Endothelial cell (in vitro differentiated cells): ENCODE results near the gene NSMF. TPM values are rescaled to one million over a fixed set of nuclear protein-coding genes. Genes with fewer than 3 reads are reported as not detected.

Source experiments
- DNase-seq: peaks from one replicate; pipeline ENCODE4 v3.0.0; 2021; ENCODE audit warnings: low spot score
- H3K27ac Mint-ChIP-seq: one replicate; pipeline ENCODE4 v1.8.0; 2021; ENCODE audit warnings: mixed read lengths, inconsistent platforms; ENCODE audit not compliant: unreplicated experiment
- H3K27me3 Mint-ChIP-seq: one replicate; pipeline ENCODE4 v1.8.0; 2021; ENCODE audit warnings: mild to moderate bottlenecking, moderate library complexity, mixed read lengths, inconsistent platforms; ENCODE audit not compliant: unreplicated experiment
- H3K36me3 Mint-ChIP-seq: one replicate; pipeline ENCODE4 v1.8.0; 2021; ENCODE audit warnings: mild to moderate bottlenecking, low read depth, mixed read lengths, inconsistent platforms; ENCODE audit not compliant: unreplicated experiment
- H3K4me1 Mint-ChIP-seq: one replicate; pipeline ENCODE4 v1.8.0; 2021; ENCODE audit warnings: mild to moderate bottlenecking, mixed read lengths, inconsistent platforms; ENCODE audit not compliant: unreplicated experiment
- H3K4me3 Mint-ChIP-seq: one replicate; pipeline ENCODE4 v1.8.0; 2021; ENCODE audit warnings: mild to moderate bottlenecking, mixed read lengths, inconsistent platforms; ENCODE audit not compliant: unreplicated experiment
- H3K9me3 Mint-ChIP-seq: one replicate; pipeline ENCODE4 v1.8.0; 2021; ENCODE audit warnings: mixed read lengths, inconsistent platforms; ENCODE audit not compliant: unreplicated experiment
- total RNA-seq: library from RNA; stranded (reverse); fragmentation: NEBNext Ultra II Directional; extraction: Animal tissue kit (Norgen Biotek cat#: 25700); gene quantifications from one replicate; pipeline ENCODE4 v1.2.1, GENCODE V29; 2021; ENCODE audit not compliant: unreplicated experiment
- TF ChIP-seq, protein P1 (sequence below): fragments of 200-600 bp; sonication (generic); IDR thresholded peaks from one replicate; pipeline ENCODE4 v1.5.0; 2021; ENCODE audit warnings: antibody characterized with exemption; ENCODE audit not compliant: unreplicated experiment

The NSMF gene
- total RNA-seq, 1 donor from 2014 or later = 43.0 TPM

- no peak overlapping the region for H3K4me3 Mint-ChIP-seq
- H3K27ac Mint-ChIP-seq = no peak overlapping the region
- TF ChIP-seq, protein P1, sequence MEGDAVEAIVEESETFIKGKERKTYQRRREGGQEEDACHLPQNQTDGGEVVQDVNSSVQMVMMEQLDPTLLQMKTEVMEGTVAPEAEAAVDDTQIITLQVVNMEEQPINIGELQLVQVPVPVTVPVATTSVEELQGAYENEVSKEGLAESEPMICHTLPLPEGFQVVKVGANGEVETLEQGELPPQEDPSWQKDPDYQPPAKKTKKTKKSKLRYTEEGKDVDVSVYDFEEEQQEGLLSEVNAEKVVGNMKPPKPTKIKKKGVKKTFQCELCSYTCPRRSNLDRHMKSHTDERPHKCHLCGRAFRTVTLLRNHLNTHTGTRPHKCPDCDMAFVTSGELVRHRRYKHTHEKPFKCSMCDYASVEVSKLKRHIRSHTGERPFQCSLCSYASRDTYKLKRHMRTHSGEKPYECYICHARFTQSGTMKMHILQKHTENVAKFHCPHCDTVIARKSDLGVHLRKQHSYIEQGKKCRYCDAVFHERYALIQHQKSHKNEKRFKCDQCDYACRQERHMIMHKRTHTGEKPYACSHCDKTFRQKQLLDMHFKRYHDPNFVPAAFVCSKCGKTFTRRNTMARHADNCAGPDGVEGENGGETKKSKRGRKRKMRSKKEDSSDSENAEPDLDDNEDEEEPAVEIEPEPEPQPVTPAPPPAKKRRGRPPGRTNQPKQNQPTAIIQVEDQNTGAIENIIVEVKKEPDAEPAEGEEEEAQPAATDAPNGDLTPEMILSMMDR = no peak
- no peaks in the 10 kb centered on the region for H3K36me3 Mint-ChIP-seq
- DNase-seq = peak; percentile 4
- H3K27me3 Mint-ChIP-seq = peaks cover 3% of the 10 kb centered on the region
- H3K4me1 Mint-ChIP-seq = no peaks in the 10 kb centered on the region
- H3K9me3 Mint-ChIP-seq = no peaks in the 10 kb centered on the region
These were observed 1.5 kb upstream of the NSMF start for GRCh38 chr9:137460363-137461315.

DNA sequence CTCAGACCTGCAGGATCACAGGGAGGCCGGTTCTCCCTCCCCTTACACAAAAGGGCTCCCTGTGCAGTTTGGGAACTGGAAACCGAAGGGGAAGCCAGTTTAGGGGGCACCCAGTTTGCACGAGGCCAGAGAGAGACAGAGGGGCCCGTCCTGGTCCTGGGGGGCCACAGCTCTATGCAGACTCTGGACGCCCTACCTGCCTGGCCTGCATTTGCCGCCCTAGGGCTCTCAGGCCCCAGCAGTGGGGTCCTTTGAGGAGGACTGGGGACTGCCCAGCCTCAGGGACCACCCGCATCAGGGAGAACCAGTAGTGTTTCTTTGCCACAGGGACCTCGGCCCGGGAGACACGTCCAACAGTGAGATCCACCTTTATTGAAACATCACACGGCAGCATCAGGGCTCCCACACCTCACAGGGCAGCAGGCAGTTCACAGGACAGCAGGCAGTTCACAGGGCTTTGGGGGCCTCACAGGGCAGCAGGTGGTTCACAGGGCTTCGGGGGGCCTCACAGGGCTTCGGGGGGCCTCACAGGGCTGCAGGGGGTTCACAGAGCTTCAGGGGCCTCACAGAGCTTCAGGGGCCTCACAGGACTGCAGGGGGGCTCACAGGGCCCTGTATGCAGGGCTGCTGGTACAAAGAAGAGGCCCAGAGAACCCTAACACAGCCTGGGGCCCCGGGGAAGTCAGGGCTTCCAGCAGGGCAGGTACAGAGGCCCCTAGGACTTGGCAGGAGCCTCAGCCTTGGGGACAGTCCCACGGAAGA lies 648 bp upstream of the NSMF start:
- Mint-ChIP-seq H3K27me3 (peaks cover 3% of the 10 kb centered on the region), H3K4me1 (no peaks in the 10 kb centered on the region), H3K4me3 (peak overlapping the region; percentile 21), H3K27ac (no peak overlapping the region), H3K9me3 (no peaks in the 10 kb centered on the region), H3K36me3 (no peaks in the 10 kb centered on the region)
- no peak for DNase-seq
- TF ChIP-seq, protein P1 = no peak

DNA sequence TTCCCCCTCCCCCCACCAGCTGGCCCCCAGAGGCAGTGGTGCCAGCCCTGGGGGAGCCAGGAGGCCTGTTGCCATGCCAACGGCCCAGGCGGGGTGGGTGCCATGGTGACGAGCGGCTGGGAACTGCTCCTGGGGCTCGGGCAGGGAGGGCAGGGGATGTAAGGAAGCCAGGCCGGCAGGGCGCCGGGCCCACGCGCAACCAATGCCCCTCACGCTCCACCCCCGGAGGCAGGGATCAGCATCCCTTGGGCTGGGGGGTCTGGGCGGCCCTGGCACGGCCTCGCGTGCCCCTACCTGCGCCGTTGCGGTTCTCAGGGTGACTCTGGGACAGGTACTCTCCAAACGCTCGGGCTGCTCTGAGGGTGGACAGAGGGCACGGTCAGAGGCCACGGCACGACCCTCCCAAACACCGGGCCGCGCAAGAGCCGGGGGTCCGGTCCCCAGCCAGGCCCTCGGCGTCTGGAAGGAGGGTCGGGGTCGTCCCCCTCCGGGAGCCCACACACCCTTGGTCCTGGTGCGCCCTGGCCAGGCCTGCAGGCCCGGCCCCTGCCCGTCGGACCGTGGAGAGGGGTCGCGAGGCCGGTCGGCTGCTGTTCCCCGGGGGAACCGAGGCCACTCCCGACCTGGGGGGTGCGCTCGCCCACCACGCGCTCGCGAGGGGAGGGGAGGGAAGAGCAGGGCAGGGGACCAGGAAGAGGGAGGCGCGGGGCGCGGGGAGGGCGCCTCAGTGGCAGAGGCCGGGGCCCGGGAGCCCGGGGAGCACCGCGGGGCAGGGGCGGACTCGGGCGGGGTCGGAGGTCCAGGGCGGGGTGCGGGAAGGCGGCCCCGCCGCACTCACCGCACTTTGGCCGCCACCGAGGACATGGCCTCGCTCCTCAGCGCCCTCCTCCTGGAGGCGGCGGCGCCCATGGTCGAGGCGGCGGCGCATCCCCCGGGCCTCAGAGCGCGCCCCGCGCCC lies 661 bp downstream of the NSMF start:
- TF ChIP-seq, protein P1 = no peak
- Mint-ChIP-seq H3K36me3 (no peaks in the 10 kb centered on the region), H3K9me3 (no peaks in the 10 kb centered on the region), H3K4me1 (no peaks in the 10 kb centered on the region), H3K4me3 (no peak overlapping the region), H3K27me3 (peaks cover 3% of the 10 kb centered on the region), H3K27ac (no peak overlapping the region)
- peak; percentile 23 for DNase-seq

DNA sequence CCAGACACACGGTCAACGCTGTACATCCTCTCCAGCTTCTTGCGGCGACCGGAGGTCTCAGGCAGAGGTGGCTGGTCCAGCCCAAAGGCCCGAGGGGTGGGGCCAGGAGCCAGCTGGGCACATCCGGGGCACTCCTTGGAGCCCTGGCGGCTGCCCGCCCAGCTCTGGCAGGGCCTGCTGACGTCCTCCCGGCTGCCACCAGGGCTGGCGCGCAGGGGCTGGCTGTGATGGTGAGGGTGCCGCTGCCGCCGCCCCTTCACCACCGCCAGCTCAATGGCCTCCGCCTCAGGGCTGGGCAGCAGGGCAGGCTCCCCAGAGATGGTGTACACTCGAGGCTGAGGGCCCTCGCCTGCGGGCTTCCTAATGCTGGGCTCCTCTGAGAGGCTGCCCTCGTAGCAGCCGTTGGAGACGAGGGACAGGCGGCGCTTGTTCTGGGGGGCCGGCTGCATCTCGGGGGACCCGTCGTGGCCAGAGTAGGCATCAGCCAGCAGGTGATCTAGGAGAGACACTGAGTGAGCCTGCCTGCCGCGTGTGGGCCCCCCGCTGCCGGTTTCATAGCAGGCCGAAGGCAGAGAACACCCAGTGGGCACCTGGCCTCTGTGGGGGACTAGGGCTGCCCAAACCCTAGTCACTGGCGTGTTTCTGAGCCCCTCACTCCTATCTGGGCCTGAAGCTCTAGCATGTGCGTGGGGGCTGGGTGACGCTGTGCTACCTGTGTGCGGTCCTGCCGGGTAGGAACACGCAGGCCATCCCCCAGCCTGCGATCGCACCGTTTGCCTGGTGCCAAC lies 1.5 kb downstream of the NSMF start:
- no peak overlapping the region for H3K4me3 Mint-ChIP-seq
- no peaks in the 10 kb centered on the region for H3K36me3 Mint-ChIP-seq
- no peaks in the 10 kb centered on the region for H3K9me3 Mint-ChIP-seq
- H3K27me3 Mint-ChIP-seq = peaks cover 3% of the 10 kb centered on the region
- DNase-seq = no peak
- TF ChIP-seq, protein P1 = no peak
- no peaks in the 10 kb centered on the region for H3K4me1 Mint-ChIP-seq
- no peak overlapping the region for H3K27ac Mint-ChIP-seq
